IMR-90 (cell line): ENCODE measurements around the gene TARDBP. TPM values are rescaled to one million over a fixed set of nuclear protein-coding genes. Genes with fewer than 3 reads are reported as not detected.

ENCODE experiments used
- CTCF ChIP-seq: conservative IDR thresholded peaks from 2 replicates; pipeline ENCODE4 v1.5.1; 2012; ENCODE audit warnings: mild to moderate bottlenecking, low read depth, low read length, improper control_type of control experiment
- ELK1 ChIP-seq: fragments of 150-350 bp; IDR thresholded peaks from 2 replicates; pipeline ENCODE4 v1.6.1; 2016; ENCODE audit warnings: low read depth, mild to moderate bottlenecking, low read length, moderate library complexity, borderline replicate concordance
- POLR2A ChIP-seq: IDR thresholded peaks from 2 replicates; pipeline ENCODE4 v1.6.1; 2012; ENCODE audit warnings: mild to moderate bottlenecking, low read depth, low read length
- polyA plus RNA-seq, 3 experiments: library from polyadenylated mRNA; depleted of rRNA; stranded (reverse); fragments of >200 nt; gene quantifications; 2 replicates each; pipeline ENCODE4 v1.2.3, GENCODE V29; 2012; ENCODE audit warnings: low replicate concordance in 1 of 3
- total RNA-seq: library from RNA; depleted of rRNA; stranded (reverse); fragments of >200 nt; gene quantifications from 2 replicates; pipeline ENCODE4 v1.2.3, GENCODE V29; 2012

The TARDBP gene
- total and polyA plus RNA-seq, 2 of the 4 experiments (the other 2 are of a cell fraction), result 36.7 to 161 TPM

GRCh38 chr1:11068600-11069473 lies 56.4 kb downstream of the TARDBP start (continued):
- TF ChIP-seq CTCF (no peak), ELK1 (no peak), POLR2A (no peak)
